GM18526 (cell line): ENCODE data around the gene RRP1B.

Experiments used
- POLR2A ChIP-seq: IDR thresholded peaks from 3 replicates; pipeline ENCODE4 v1.6.1; 2011; ENCODE audit not compliant: insufficient read length; ENCODE audit errors: extremely low read depth

Gene RRP1B

DNA sequence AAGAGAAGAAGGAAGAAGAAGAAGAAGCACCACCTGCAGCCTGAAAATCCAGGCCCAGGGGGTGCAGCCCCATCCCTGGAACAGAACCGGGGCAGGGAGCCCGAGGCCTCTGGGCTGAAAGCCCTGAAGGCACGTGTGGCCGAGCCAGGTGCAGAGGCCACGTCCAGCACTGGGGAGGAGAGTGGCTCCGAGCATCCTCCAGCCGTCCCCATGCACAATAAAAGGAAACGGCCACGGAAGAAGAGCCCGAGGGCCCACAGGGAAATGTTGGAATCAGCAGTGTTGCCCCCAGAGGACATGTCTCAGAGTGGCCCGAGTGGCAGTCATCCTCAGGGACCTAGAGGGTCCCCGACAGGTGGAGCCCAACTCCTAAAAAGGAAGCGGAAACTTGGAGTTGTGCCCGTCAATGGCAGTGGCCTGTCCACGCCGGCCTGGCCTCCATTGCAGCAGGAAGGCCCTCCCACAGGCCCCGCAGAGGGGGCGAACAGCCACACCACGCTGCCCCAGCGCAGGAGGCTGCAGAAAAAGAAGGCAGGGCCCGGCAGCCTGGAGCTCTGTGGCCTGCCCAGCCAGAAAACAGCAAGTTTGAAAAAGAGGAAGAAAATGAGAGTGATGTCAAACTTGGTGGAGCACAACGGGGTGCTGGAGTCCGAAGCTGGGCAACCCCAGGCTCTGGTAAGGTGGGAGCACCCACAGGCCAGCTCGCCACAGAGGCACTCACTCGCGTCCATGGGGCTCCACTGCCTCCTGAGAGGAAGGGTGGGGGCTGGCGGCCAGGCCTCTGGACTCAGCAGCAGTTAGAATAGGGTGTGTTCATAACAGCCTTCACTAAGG is 28.4 kb downstream of the RRP1B start:
- TF ChIP-seq POLR2A = no peak

DNA sequence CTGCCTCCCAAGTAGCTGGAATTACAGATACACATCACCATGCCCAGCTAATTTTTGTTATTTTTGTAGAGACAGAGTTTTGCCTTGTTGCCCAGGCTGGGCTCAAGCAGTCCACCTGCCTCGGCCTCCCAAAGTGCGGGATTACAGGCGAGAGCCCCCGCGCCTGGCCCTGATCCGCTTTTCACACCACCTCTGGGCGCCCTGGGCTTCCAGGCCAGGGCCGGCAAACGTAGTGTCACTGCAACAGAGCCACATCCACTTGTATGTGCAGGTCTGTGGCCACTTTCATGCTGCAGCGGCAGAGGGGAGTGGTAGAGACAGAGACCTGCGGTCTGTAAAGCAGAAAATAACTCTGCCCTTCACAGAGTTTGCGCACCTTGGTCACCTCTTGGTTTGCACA is 29.5 kb downstream of the RRP1B start:
- no peak for TF ChIP-seq POLR2A

DNA sequence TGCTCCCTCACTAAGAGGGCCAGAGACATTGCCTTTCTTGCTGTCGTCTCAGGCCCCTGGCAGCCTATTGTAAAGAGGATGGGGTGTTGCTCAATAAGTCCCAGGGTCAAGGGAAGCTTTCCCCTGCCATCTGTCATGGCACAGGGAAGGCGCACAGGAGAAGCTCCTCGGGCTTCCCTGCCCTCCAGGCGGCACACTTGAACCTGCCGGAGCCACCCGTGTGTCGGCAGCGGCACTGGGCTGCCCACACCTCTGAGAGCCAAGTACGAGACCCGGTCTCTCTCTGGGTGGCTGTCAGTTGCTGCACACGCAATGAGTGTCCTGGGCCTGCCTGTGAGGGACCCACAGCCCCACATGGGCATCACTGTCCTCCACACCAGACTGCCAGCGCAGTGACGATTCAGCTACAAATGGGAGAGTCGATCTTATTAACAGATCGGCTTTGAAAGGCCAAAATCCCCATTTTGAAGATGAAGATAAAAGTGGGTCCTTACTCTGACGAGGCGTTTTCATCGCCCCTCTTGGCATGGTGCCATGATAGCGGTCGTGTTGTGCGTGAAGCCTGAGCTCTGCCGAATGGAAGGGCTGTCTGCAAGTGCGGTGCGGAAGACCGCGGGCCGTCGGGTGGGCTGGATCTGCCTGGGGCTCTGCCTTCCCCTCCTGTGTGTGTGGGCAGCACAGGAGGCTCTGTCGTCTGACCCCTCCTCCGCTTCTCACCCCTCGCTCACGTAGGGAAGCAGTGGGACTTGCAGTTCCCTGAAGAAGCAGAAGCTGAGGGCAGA is 30.4 kb downstream of the RRP1B start:
- no peak for TF ChIP-seq POLR2A

DNA sequence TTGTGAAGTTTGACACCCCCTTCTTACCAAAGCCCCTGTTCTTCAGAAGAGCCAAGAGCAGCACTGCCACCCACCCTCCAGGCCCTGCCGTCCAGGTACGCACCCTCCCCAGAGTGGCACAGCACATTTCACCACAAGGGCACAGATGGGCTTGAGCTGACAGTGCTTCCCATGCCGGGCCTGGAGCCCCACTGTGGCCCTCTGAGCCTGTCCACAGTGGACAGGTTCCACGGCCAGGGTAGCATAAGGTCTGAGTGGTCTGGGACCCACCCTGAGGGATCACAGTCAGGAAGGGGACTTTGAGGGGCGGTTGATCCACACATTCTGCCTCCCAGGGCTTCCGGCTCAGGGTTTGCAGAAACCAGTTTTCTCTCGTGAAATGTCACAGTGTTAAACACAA is 31.0 kb downstream of the RRP1B start:
- TF ChIP-seq POLR2A = no peak

DNA sequence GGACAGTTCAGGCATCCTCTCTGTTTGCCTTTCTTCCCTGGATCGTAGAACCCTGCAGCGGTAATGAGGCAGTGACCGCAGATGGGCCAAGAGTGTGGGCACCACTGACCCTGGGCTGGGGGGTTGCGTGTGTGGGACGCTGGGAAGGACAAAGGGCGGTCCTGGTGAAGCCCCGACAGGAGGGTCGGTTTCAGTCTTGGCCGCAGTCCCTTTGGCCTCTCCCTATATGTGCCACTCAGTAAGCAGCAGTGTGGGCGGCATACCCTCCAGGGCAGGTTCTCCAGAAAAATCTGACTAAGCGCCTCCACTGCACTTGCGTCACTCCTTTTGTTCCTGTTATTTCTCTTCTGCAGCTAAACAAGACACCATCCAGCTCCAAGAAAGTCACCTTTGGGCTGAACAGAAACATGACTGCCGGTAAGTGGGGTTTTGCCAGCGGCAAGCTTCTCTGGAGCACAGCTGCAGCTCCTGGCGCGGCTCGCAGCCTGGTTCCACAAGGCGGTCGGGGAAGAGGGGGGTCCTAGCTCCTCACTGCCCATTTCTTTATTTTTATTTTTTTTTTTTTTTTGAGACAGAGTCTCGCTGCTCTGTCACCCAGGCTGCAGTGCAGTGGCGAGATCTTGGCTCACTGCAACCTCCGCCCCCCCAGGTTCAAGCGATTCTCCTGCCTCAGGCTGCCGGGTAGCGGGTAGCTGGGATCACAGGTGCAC is 31.9 kb downstream of the RRP1B start:
- TF ChIP-seq POLR2A = no peak

DNA sequence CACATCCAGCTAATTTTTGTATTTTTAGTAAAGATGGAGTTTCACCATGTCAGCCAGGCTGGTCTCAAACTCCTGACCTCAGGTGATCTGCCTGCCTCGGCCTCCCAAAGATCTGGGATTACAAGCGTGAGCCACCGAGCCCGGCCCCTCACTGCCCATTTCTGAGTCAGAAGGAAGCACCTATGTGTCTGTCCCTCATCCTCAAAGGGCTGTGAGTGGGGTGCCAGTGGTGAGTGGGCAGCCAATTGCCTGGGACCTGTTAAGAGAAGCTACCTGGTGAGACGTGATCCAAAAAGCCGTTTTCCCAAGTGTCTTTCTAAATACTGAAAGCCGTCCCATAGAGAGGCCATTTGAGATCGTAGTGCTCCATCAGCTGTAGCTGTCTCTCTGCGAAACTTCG is 32.4 kb downstream of the RRP1B start:
- TF ChIP-seq POLR2A = no peak

DNA sequence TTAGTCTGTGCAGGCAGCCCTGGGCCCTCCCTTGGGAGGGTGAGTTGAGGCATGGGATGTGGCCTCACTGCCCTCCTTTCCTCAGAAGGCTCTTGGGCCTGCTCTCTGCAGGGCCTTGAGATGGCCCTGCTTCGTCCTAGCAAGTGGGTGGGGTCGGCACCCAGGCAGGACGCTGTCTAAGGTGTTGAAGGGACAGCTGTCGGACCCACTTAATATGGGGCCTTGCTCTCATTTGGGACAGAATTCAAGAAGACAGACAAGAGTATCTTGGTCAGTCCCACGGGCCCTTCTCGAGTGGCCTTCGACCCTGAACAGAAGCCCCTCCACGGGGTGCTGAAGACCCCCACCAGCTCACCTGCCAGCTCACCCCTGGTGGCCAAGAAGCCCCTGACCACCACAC is 33.6 kb downstream of the RRP1B start:
- no peak for TF ChIP-seq POLR2A

DNA sequence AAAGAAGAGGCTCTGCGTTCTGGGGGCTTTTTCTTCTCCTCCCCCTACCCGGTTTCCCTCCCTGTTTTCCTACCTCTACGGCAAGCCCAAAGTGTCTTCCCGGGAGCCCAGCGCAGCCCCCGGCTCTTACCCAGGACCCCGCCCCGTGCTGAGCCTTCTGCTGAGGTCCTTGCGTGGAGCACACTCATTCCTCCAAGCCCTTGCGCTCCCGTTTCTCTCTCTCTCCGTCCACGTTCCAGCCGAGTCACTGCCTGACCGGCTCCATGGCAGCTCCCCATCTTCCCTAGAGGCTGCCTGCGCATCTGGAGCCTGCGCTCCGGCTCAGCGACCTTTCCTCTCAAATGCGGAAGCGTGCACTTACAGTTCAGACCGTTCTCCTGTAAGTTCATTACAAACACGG is 34.6 kb downstream of the RRP1B start:
- TF ChIP-seq POLR2A = no peak

DNA sequence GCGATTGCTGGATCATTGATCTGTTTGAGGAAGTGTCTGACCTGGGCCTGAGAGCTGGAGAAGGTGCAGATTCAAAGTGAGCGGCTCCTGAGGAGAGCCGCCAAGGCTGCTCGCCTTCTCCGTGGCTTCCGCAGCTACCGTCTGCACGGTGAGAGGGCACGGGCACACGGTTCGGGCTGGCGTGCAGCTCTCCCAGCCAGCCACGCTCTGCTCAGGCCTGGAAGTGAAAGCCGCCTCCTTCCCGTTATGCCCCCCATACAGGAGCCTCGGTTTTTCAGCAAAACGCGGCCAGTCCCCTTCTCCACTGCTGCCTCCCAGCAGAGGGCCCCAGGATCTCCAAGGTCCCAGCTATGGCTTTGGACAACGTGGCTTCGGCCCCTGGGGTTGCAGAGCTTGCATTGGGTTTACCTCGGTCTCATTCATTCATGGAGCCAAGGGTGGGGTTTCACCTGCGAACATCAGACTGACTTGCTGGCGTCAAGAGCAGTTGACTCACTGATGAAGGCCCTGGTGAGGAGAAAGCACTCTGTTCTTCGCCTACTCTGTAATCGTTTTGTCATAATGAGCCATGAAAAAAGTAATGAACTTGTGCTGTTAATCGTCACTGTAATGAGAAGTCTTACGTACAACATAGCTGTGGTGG is 35.2 kb downstream of the RRP1B start:
- TF ChIP-seq POLR2A = no peak

DNA sequence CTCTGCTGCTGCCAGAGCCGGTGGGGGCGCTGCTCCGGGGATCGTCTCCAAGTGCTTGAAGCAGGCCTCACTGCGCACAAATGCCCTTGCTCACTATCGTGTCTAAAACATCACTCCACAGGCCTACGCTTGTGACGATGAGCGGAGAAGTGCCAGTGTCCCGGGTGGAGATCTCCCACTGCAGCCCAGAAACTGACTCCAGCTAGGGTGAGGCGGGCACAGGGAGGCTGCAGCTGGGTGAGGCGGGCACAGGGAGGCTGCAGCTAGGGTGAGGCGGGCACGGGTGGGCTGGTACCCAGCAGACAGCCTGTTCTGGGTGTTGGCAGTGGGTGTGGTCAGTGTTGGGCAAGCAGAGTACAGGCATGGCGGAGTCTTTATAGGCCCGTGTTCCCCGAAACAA is 36.9 kb downstream of the RRP1B start:
- TF ChIP-seq POLR2A = no peak

DNA sequence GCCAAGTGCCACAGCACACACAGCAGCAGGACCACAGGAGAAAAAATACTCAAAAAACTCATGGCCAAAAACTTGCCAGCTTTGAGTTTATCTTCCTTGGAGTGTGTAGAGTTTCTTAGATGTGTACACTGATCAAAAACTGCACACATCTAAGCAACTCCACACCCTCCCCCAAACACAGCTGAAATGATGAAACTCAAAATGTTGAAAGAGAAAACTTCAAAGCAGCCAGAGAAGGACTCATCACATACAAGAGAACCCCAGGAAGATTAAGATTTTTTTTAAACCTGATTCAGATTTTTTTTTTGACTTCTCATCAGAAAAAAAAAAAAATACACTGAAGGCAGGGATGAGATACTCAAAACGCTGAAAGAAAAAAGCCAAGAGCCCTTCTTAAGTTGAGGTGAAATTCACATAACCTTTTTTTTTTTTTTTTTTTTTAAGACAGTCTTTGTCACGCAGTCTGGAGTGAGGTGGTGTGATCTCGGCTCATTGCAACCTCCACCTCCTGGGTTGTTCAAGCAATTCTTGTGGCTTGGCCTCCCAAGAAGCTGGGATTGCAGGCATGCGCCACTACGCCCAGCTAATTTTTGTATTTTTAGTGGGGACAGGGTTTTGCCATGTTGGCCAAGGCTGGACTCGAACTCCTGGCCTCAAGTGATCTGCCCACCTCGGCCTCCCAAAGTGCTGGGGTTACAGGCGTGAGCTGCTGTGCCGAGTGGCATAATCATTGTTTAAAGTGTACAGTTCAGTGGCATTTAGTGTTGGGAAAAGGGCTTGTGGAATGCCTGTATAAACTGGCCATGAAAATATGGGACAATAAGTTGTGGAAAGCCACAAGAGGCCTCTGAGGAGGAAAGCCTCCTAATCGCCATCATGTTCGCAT is 38.6 kb downstream of the RRP1B start:
- no peak for TF ChIP-seq POLR2A

DNA sequence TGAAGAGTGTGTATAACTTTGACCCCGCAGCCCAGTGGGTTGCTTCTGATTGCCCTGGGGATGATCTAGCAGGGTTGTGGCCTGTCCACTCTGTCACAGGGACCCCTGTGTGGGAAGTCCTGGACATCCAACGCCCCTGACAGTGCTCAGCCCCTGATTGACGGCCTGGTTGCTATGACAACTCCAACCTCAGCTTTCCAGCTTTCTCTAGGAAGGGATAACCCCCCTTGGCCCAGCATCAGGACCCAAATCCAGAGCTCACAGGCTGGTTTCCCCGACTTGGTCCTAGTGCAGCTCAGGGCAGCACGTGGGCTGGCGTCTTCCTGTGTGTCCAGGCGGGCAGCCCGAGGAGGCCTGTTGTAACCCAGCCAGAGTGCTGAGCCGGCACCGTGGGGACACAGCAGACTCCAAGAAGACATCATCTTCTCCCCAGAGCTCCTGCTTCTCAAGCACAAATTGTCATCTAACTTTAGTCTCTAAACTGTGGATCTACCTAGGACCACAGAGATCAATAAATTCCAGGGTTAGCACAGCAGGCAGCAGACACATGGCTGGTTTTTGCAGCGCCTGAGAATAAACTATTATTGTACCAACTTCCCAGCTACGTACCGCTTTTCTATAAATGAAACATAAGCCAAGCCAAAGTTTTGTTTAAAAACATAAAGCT is 40.7 kb downstream of the RRP1B start:
- no peak for TF ChIP-seq POLR2A

DNA sequence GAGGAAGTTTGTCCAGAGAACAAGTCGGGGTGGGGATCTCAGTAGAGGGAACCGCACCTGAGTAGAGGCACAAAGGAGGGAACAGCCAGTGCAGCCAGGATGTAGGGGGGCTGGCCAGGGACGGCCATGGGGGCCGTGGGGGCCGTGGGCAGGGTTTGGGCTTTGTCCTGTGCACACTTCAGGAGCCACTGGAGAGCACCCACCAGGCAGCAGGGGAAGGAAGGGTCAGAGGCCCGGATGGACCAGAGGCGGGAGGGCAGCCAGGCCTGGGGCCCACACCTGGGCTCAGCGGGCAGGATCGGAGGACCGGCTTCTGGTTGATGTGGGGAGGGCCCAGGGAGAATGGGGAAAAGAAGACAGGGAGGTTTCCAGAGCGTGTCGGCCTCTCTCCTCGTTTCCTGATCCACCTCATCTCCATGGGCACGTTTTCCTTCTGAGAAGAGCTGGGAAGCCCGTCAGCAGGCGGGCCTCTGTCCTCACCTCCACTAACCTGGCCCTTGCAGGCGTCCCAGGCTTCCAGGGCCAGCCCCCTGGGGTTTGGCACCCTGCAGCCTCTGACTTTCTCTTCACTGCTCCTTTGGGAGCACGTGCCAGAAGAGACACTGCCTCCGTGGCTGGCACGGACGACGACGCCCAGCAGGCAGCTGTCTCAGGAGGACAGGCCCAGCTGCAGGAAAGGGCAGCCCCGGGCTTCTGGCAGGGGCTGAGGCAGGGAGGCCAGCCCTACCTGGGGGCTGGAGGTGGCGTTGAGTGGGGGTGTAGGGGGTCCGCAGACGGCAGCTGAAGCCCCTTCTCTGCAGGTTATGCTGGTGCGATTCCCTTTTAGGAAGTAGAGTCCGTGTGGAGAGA is 42.8 kb downstream of the RRP1B start:
- no peak for TF ChIP-seq POLR2A
